SU-DHL-6 (cell line): ENCODE measurements around the gene EMC10.

Experiments used
- H2AFZ ChIP-seq: fragments of 200-600 bp; sonication (generic); 2 replicates; pipeline ENCODE4 v1.6.1; 2014; ENCODE audit warnings: low read depth, mild to moderate bottlenecking, moderate library complexity, mixed read lengths, antibody characterized with exemption, low read length; ENCODE audit not compliant: severe bottlenecking
- H3F3A ChIP-seq: fragments of 200-600 bp; shearing (Covaris generic); 2 replicates; pipeline ENCODE4 v1.6.0; 2016; ENCODE audit warnings: antibody characterized with exemption, mild to moderate bottlenecking; ENCODE audit not compliant: insufficient read depth
- H3K27ac ChIP-seq: fragments of 200-600 bp; sonication (generic); 2 replicates; pipeline ENCODE4 v1.5.1; 2016; ENCODE audit warnings: low read depth, mild to moderate bottlenecking, low read length, moderate library complexity, mixed read lengths
- H3K27me3 ChIP-seq: fragments of 200-600 bp; sonication (generic), shearing (Covaris generic); 2 replicates; pipeline ENCODE4 v1.6.0; 2014; ENCODE audit warnings: mild to moderate bottlenecking, low read length
- H3K36me3 ChIP-seq: fragments of 200-600 bp; sonication (generic); 2 replicates; pipeline ENCODE4 v1.6.1; 2014; ENCODE audit warnings: mild to moderate bottlenecking, low read length, mixed read lengths
- H3K4me2 ChIP-seq: fragments of 300-600, 200-600 bp; shearing (Covaris generic), sonication (generic); 2 replicates; pipeline ENCODE4 v1.6.0; 2014; ENCODE audit warnings: low read length, low read depth, mild to moderate bottlenecking; ENCODE audit not compliant: poor library complexity, severe bottlenecking
- H3K4me3 ChIP-seq: fragments of 200-600 bp; sonication (generic); 2 replicates; pipeline ENCODE4 v1.5.1; 2014; ENCODE audit warnings: antibody characterized with exemption, low read length, mild to moderate bottlenecking, mixed read lengths; ENCODE audit not compliant: insufficient read depth, poor library complexity, severe bottlenecking
- H3K79me2 ChIP-seq: fragments of 200-600 bp; sonication (generic); 2 replicates; pipeline ENCODE4 v1.6.1; 2014; ENCODE audit warnings: mild to moderate bottlenecking, low read length, moderate library complexity; ENCODE audit not compliant: insufficient read depth
- H3K9ac ChIP-seq: fragments of 200-600 bp; sonication (generic); 2 replicates; pipeline ENCODE4 v1.7.0; 2014; ENCODE audit warnings: mild to moderate bottlenecking, low read length
- H3K9me2 ChIP-seq: fragments of 200-600 bp; sonication (generic); replicated peaks from 2 replicates; pipeline ENCODE4 v1.6.1; 2014; ENCODE audit warnings: low read length; ENCODE audit not compliant: insufficient read depth
- H3K9me3 ChIP-seq: fragments of 200-600 bp; sonication (generic); 2 replicates; pipeline ENCODE4 v1.6.1; 2014; ENCODE audit warnings: low read length, mixed read lengths; ENCODE audit not compliant: insufficient read depth
- H4K20me1 ChIP-seq: fragments of 200-600 bp; sonication (generic); 2 replicates; pipeline ENCODE4 v1.6.1; 2014; ENCODE audit warnings: low read depth, mild to moderate bottlenecking, antibody characterized with exemption, low read length, moderate library complexity, mixed read lengths
- CTCF ChIP-seq: fragments of 200-600 bp; sonication (generic); IDR thresholded peaks from one replicate; pipeline ENCODE4 v1.5.1; 2017; ENCODE audit warnings: antibody characterized with exemption, mild to moderate bottlenecking, low read length, moderate library complexity; ENCODE audit not compliant: insufficient read depth, poor library complexity, severe bottlenecking
- EZH2phosphoT487 ChIP-seq: fragments of 200-600 bp; sonication (generic), shearing (Covaris generic); conservative IDR thresholded peaks from 2 replicates; pipeline ENCODE4 v1.6.1; 2018; ENCODE audit warnings: mild to moderate bottlenecking, antibody characterized with exemption, low read length, moderate library complexity, mixed read lengths

EMC10 gene

GRCh38 chr19:50516456-50516855, 40.1 kb downstream of the EMC10 start:
- Histone ChIP-seq H3K4me3 (no peak overlapping the region), H3K9ac (no peak overlapping the region), H3K79me2 (no peaks in the 10 kb centered on the region), H4K20me1 (no peaks in the 10 kb centered on the region), H3K9me2 (no peaks in the 10 kb centered on the region), H3F3A (no peaks in the 10 kb centered on the region), H3K36me3 (no peaks in the 10 kb centered on the region), H3K27ac (no peak overlapping the region), H3K9me3 (no peaks in the 10 kb centered on the region), H3K27me3 (no peaks in the 10 kb centered on the region), H2AFZ (no peak overlapping the region), H3K4me2 (no peak overlapping the region)
- no peak for TF ChIP-seq EZH2phosphoT487
- TF ChIP-seq CTCF: no peak

GRCh38 chr19:50516964-50517703, 40.8 kb downstream of the EMC10 start:
- H3K9me3 ChIP-seq: no peaks in the 10 kb centered on the region
- TF ChIP-seq EZH2phosphoT487: no peak
- TF ChIP-seq CTCF: no peak
- no peaks in the 10 kb centered on the region for H3K9me2 ChIP-seq
- no peaks in the 10 kb centered on the region for H3K36me3 ChIP-seq
- no peaks in the 10 kb centered on the region for H3F3A ChIP-seq
- H3K4me3 ChIP-seq: no peak overlapping the region
- no peaks in the 10 kb centered on the region for H4K20me1 ChIP-seq
- H3K27me3 ChIP-seq: no peaks in the 10 kb centered on the region
- H3K79me2 ChIP-seq: no peaks in the 10 kb centered on the region
- H2AFZ ChIP-seq: no peak overlapping the region
- H3K9ac ChIP-seq: no peak overlapping the region
- H3K4me2 ChIP-seq: no peak overlapping the region
- no peak overlapping the region for H3K27ac ChIP-seq

- Histone ChIP-seq H3K9me3 (no peaks in the 10 kb centered on the region), H3K9me2 (no peaks in the 10 kb centered on the region)
- TF ChIP-seq EZH2phosphoT487 (no peak), CTCF (no peak)
Measured at GRCh38 chr19:50517704-50518075, 41.4 kb downstream of the EMC10 start.

More at GRCh38 chr19:50517704-50518075, 41.4 kb downstream of the EMC10 start:
- H3K9ac ChIP-seq: no peak overlapping the region
- no peak overlapping the region for H3K27ac ChIP-seq
- H3K4me2 ChIP-seq: no peak overlapping the region
- no peaks in the 10 kb centered on the region for H3F3A ChIP-seq
- no peak overlapping the region for H3K4me3 ChIP-seq
- H3K36me3 ChIP-seq: no peaks in the 10 kb centered on the region
- H4K20me1 ChIP-seq: no peaks in the 10 kb centered on the region
- no peaks in the 10 kb centered on the region for H3K79me2 ChIP-seq
- no peaks in the 10 kb centered on the region for H3K27me3 ChIP-seq
- H2AFZ ChIP-seq: no peak overlapping the region
